ENCODE measurements around the gene ATP1A1. TPM values are rescaled to one million over a fixed set of nuclear protein-coding genes. Genes with fewer than 3 reads are reported as not detected.

Gene ATP1A1
- total RNA-seq, 4 donors from 2014 or later = 324 to 3,097 (median 1,990) TPM

GRCh38 chr1:116343019-116343418 is 30.0 kb upstream of the ATP1A1 start:
- no peak for DNase-seq
- Histone ChIP-seq H3K36me3 (no peaks in the 10 kb centered on the region), H3K9me3 (no peaks in the 10 kb centered on the region), H3K27me3 (no peaks in the 10 kb centered on the region), H3K27ac (no peak overlapping the region), H3K4me3 (no peak overlapping the region), H3K4me1 (no peaks in the 10 kb centered on the region)
- TF ChIP-seq POLR2A (IDR thresholded peaks at IDR 0.05) (no peak), CTCF (IDR thresholded peaks at IDR 0.05) (no peak), POLR2AphosphoS5 (IDR thresholded peaks at IDR 0.05) (no peak), EP300 (IDR thresholded peaks at IDR 0.05; ENCODE audit: low read depth) (no peak)
- WGBS, 2 donors (ENCODE audit: low coverage in 1 of 2) = 82 to 86% methylated on average over 2 to 4 of the region's 4 CpGs
- in situ Hi-C loops (cut with MboI; ENCODE audit: low pct_ligation_motif_present in 1 of 4, low pct_unique_long_range_greater_than_20kb in 1 of 4, low sequenced_read_pairs in 3 of 4) = no loop called here
- intact Hi-C loops (cut with DNase I; ENCODE audit: low total_unique reads) = no loop called here

DNA sequence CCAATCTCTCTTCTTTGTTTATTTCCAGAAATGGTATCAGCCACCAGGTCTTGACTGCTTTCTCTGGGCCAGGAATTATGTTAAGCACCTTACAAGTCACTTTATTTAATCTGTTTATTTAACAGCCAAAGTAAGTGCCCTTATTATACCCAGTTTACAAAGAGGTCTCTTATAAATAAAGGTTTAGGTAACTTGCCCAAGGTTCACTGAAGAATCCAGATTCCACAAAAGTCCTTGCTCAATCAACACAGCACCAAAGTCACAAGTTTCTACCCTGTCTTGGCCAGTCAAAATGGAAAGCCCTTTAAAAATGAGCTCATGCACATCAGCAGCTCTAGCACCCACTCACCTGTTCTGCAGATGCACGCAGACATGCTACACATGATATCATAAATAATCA is 28.0 kb upstream of the ATP1A1 start:
- no peaks in the 10 kb centered on the region for H3K4me1 ChIP-seq
- H3K27ac ChIP-seq = no peak overlapping the region
- no peak overlapping the region for H3K4me3 ChIP-seq
- no peak for TF ChIP-seq CTCF (IDR thresholded peaks at IDR 0.05)
- TF ChIP-seq EP300 (IDR thresholded peaks at IDR 0.05; ENCODE audit: low read depth) = no peak
- no peak for TF ChIP-seq POLR2AphosphoS5 (IDR thresholded peaks at IDR 0.05)
- TF ChIP-seq POLR2A (IDR thresholded peaks at IDR 0.05) = no peak
- H3K27me3 ChIP-seq = no peaks in the 10 kb centered on the region
- in situ Hi-C loops (cut with MboI; ENCODE audit: low pct_ligation_motif_present in 1 of 4, low pct_unique_long_range_greater_than_20kb in 1 of 4, low sequenced_read_pairs in 3 of 4) (no loop called here), intact Hi-C loops (cut with DNase I; ENCODE audit: low total_unique reads) (no loop called here)
- no peaks in the 10 kb centered on the region for H3K9me3 ChIP-seq
- whole genome bisulfite sequencing, 2 donors (ENCODE audit: low coverage in 1 of 2) = 67 to 96% methylated on average over 1 of the region's 1 CpG
- DNase-seq = no peak
- no peaks in the 10 kb centered on the region for H3K36me3 ChIP-seq

- 13% methylated on average over 2 of the region's 2 CpGs; no CpG with 5 or more reads in 1 of the 2 donors for WGBS, 2 donors (ENCODE audit: low coverage in 1 of 2)
- no peak for DNase-seq
- Histone ChIP-seq H3K4me1 (no peaks in the 10 kb centered on the region), H3K27ac (no peak overlapping the region), H3K36me3 (no peaks in the 10 kb centered on the region), H3K27me3 (no peaks in the 10 kb centered on the region), H3K4me3 (no peak overlapping the region), H3K9me3 (no peaks in the 10 kb centered on the region)
- TF ChIP-seq POLR2A (IDR thresholded peaks at IDR 0.05) (no peak), POLR2AphosphoS5 (IDR thresholded peaks at IDR 0.05) (no peak), CTCF (IDR thresholded peaks at IDR 0.05) (no peak), EP300 (IDR thresholded peaks at IDR 0.05; ENCODE audit: low read depth) (no peak)
- in situ Hi-C loops (cut with MboI; ENCODE audit: low pct_ligation_motif_present in 1 of 4, low pct_unique_long_range_greater_than_20kb in 1 of 4, low sequenced_read_pairs in 3 of 4) = no loop called here
- intact Hi-C loops (cut with DNase I; ENCODE audit: low total_unique reads) = no loop called here
Observed at GRCh38 chr1:116345843-116346242, 27.2 kb upstream of the ATP1A1 start.

- intact Hi-C loops (cut with DNase I; ENCODE audit: low total_unique reads) = no loop called here
- in situ Hi-C loops (cut with MboI; ENCODE audit: low pct_ligation_motif_present in 1 of 4, low pct_unique_long_range_greater_than_20kb in 1 of 4, low sequenced_read_pairs in 3 of 4) = no loop called here
- TF ChIP-seq CTCF (IDR thresholded peaks at IDR 0.05) (no peak), POLR2AphosphoS5 (IDR thresholded peaks at IDR 0.05) (no peak), POLR2A (IDR thresholded peaks at IDR 0.05) (no peak), EP300 (IDR thresholded peaks at IDR 0.05; ENCODE audit: low read depth) (no peak)
- no peak overlapping the region for H3K27ac ChIP-seq
- H3K27me3 ChIP-seq = no peaks in the 10 kb centered on the region
- DNase-seq = no peak
- H3K36me3 ChIP-seq = no peaks in the 10 kb centered on the region
- WGBS, 2 donors (ENCODE audit: low coverage in 1 of 2) = 40 to 43% methylated on average over 4 of the region's 4 CpGs
- no peak overlapping the region for H3K4me3 ChIP-seq
- H3K4me1 ChIP-seq = no peaks in the 10 kb centered on the region
- no peaks in the 10 kb centered on the region for H3K9me3 ChIP-seq
Observed at GRCh38 chr1:116346943-116347673, 25.9 kb upstream of the ATP1A1 start.
